Neural cell (in vitro differentiated cells): ENCODE results near the gene IAPP. TPM values are rescaled to one million over a fixed set of nuclear protein-coding genes. Genes with fewer than 3 reads are reported as not detected.

Experiments
- H2AFZ ChIP-seq: fragments of 200-600, 300-800 bp; sonication (generic), shearing (Covaris generic); 2 replicates; pipeline ENCODE4 v1.6.0; 2014; ENCODE audit warnings: low read depth, mild to moderate bottlenecking, antibody characterized with exemption, low read length, moderate library complexity
- H3F3A ChIP-seq: fragments of 200-600 bp; shearing (Covaris generic); 2 replicates; pipeline ENCODE4 v1.6.1; 2016; ENCODE audit warnings: mild to moderate bottlenecking, moderate library complexity, mixed read lengths, antibody characterized with exemption, low read length; ENCODE audit not compliant: insufficient read depth, poor library complexity, severe bottlenecking
- H3K27ac ChIP-seq: fragments of 200-600, 300-800 bp; sonication (generic), shearing (Covaris generic); 2 replicates; pipeline ENCODE4 v1.5.1; 2014; ENCODE audit warnings: mild to moderate bottlenecking, low read length, moderate library complexity
- H3K27me3 ChIP-seq: fragments of 300-800, 200-600 bp; sonication (generic), shearing (Covaris generic); 2 replicates; pipeline ENCODE4 v1.6.0; 2014; ENCODE audit warnings: mild to moderate bottlenecking, low read depth, low read length, moderate library complexity; ENCODE audit not compliant: insufficient read depth
- H3K36me3 ChIP-seq: fragments of 300-800, 200-600 bp; sonication (generic), shearing (Covaris generic); 2 replicates; pipeline ENCODE4 v1.5.1; 2014; ENCODE audit warnings: mild to moderate bottlenecking, antibody characterized with exemption, low read length, moderate library complexity; ENCODE audit not compliant: insufficient read depth
- H3K4me2 ChIP-seq: fragments of 300-800, 200-600 bp; sonication (generic), shearing (Covaris generic); 2 replicates; pipeline ENCODE4 v1.6.0; 2014; ENCODE audit warnings: mild to moderate bottlenecking, low read length
- H3K4me3 ChIP-seq: fragments of 300-800, 200-600 bp; sonication (generic), shearing (Covaris generic); 2 replicates; pipeline ENCODE4 v1.5.1; 2014; ENCODE audit warnings: mild to moderate bottlenecking, low read length, moderate library complexity
- H3K79me2 ChIP-seq: fragments of 200-600 bp; shearing (Covaris generic); replicated peaks from 2 replicates; pipeline ENCODE4 v1.6.0; 2014; ENCODE audit warnings: mild to moderate bottlenecking, low read length, moderate library complexity; ENCODE audit not compliant: insufficient read depth
- H3K9ac ChIP-seq: fragments of 300-800, 200-600 bp; sonication (generic), shearing (Covaris generic); 2 replicates; pipeline ENCODE4 v1.6.1; 2016; ENCODE audit warnings: mild to moderate bottlenecking, low read length, mixed read lengths
- H3K9me2 ChIP-seq: fragments of 200-600 bp; shearing (Covaris generic); 2 replicates; pipeline ENCODE4 v1.6.1; 2016; ENCODE audit warnings: mild to moderate bottlenecking, low read length, mixed read lengths; ENCODE audit not compliant: insufficient read depth
- H3K9me3 ChIP-seq: fragments of 200-600, 300-800 bp; sonication (generic), shearing (Covaris generic); 2 replicates; pipeline ENCODE4 v1.6.1; 2016; ENCODE audit warnings: mild to moderate bottlenecking, mixed run types, low read length, moderate library complexity, mixed read lengths
- H4K20me1 ChIP-seq: fragments of 200-600 bp; shearing (Covaris generic); 2 replicates; pipeline ENCODE4 v1.6.1; 2016; ENCODE audit warnings: mild to moderate bottlenecking, mixed run types; ENCODE audit not compliant: insufficient read depth
- EP300 ChIP-seq: fragments of 450-650 bp; conservative IDR thresholded peaks from 2 replicates; pipeline ENCODE4 v1.6.1; 2014; ENCODE audit warnings: antibody characterized with exemption, mild to moderate bottlenecking, moderate library complexity; ENCODE audit not compliant: poor library complexity, severe bottlenecking
- EZH2 ChIP-seq: fragments of 200-600, 300-800 bp; shearing (Covaris generic), sonication (generic); IDR thresholded peaks from 2 replicates; pipeline ENCODE4 v1.6.1; 2014; ENCODE audit warnings: antibody characterized with exemption, low read length, borderline replicate concordance, mild to moderate bottlenecking; ENCODE audit not compliant: insufficient read depth, poor library complexity, severe bottlenecking
- MXI1 ChIP-seq: fragments of 450-650 bp; conservative IDR thresholded peaks from 2 replicates; pipeline ENCODE4 v1.6.1; 2014; ENCODE audit warnings: antibody characterized with exemption, mild to moderate bottlenecking; ENCODE audit not compliant: poor library complexity, severe bottlenecking
- POLR2AphosphoS5 ChIP-seq: IDR thresholded peaks from 2 replicates; pipeline ENCODE4 v1.6.1; 2012
- RAD21 ChIP-seq: fragments of 450-650 bp; conservative IDR thresholded peaks from 2 replicates; pipeline ENCODE4 v1.6.1; 2014; ENCODE audit warnings: antibody characterized with exemption, mild to moderate bottlenecking, moderate library complexity
- SMC3 ChIP-seq: fragments of 450-650 bp; conservative IDR thresholded peaks from 2 replicates; pipeline ENCODE4 v1.6.1; 2014; ENCODE audit warnings: antibody characterized with exemption, mild to moderate bottlenecking, moderate library complexity; ENCODE audit not compliant: poor library complexity
- TAF1 ChIP-seq: IDR thresholded peaks from 2 replicates; pipeline ENCODE4 v1.6.1; 2012; ENCODE audit warnings: low read depth
- polyA plus RNA-seq: library from polyadenylated mRNA; depleted of rRNA; stranded (reverse); fragments of >200 nt; gene quantifications from 2 replicates; pipeline ENCODE4 v1.2.3, GENCODE V29; 2014
- TF ChIP-seq, protein P1 (sequence below): IDR thresholded peaks from 2 replicates; pipeline ENCODE4 v1.6.1; 2012; ENCODE audit warnings: borderline replicate concordance
- TF ChIP-seq, protein P2 (sequence below): fragments of 450-650 bp; IDR thresholded peaks from 2 replicates; pipeline ENCODE4 v1.5.1; 2014; ENCODE audit warnings: antibody characterized with exemption, mild to moderate bottlenecking, moderate library complexity; ENCODE audit not compliant: poor library complexity, severe bottlenecking

Gene IAPP
- polyA plus RNA-seq, 1 donor from 2014 or later, result not detected

DNA sequence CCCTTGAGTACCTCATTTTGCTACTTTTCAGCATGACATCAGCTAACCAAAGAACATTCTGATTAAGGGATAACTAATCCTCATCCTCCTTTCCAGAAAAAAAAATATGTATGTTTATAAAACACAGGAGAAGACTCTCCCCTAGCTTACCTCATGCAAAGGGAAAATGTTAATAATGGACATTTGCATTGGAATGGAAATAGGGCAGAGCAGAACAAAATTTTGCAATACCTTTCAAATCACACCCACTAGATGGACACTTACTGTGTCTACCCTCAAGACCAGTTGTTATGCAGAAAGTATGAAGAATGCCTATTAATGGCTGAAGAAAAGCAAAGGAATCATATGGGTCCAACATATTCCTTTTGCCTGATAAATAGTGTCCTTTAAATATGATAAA, 29.1 kb upstream of the IAPP start:
- Histone ChIP-seq H4K20me1 (no peaks in the 10 kb centered on the region), H3K27ac (no peak overlapping the region), H3K9ac (no peak overlapping the region), H3K4me3 (no peak overlapping the region), H3K79me2 (no peaks in the 10 kb centered on the region), H3F3A (no peaks in the 10 kb centered on the region), H3K36me3 (no peaks in the 10 kb centered on the region), H2AFZ (no peak overlapping the region), H3K4me2 (no peak overlapping the region), H3K27me3 (no peaks in the 10 kb centered on the region), H3K9me2 (no peaks in the 10 kb centered on the region), H3K9me3 (no peaks in the 10 kb centered on the region)
- TF ChIP-seq TAF1 (no peak), EZH2 (no peak)

DNA sequence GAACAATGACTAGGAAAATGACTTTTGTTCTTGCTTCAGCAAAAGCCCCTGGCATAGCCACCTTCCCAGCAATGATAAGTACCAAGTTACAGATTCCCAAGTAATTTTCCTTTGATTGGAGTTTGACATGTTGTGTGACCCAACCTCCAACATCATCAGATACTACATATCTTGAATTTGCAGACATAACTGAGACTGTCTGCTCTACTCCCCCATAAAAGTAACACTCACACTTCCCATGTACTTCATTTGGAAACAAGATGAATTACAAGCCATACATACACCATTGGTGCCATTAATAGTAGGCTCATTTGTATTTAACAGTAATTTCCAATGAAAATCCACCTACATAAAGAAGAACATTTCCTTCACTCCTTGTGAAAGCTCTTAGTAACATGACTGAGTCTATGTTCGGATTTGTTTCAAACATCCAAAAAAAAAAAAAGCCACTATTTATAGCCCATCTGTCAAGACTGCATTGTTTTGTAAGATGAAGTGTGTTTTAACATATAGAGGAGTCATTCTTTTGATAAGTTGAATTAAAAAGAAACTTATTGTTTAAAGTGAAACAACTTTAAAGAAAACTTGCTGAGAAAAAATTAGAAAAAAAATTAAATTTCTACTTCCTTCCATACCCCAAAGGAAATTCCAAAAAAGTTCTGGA, 26.0 kb upstream of the IAPP start:
- H3K4me3 ChIP-seq, result no peak overlapping the region
- no peak overlapping the region for H3K4me2 ChIP-seq
- H3K27me3 ChIP-seq, result no peaks in the 10 kb centered on the region
- H4K20me1 ChIP-seq, result no peaks in the 10 kb centered on the region
- H3K9me3 ChIP-seq, result no peaks in the 10 kb centered on the region
- no peaks in the 10 kb centered on the region for H3K9me2 ChIP-seq
- no peak overlapping the region for H3K9ac ChIP-seq
- H3F3A ChIP-seq, result no peaks in the 10 kb centered on the region
- TF ChIP-seq POLR2AphosphoS5, result no peak
- TF ChIP-seq TAF1, result no peak
- no peak for TF ChIP-seq MXI1
- no peak for TF ChIP-seq SMC3
- TF ChIP-seq, protein P1, sequence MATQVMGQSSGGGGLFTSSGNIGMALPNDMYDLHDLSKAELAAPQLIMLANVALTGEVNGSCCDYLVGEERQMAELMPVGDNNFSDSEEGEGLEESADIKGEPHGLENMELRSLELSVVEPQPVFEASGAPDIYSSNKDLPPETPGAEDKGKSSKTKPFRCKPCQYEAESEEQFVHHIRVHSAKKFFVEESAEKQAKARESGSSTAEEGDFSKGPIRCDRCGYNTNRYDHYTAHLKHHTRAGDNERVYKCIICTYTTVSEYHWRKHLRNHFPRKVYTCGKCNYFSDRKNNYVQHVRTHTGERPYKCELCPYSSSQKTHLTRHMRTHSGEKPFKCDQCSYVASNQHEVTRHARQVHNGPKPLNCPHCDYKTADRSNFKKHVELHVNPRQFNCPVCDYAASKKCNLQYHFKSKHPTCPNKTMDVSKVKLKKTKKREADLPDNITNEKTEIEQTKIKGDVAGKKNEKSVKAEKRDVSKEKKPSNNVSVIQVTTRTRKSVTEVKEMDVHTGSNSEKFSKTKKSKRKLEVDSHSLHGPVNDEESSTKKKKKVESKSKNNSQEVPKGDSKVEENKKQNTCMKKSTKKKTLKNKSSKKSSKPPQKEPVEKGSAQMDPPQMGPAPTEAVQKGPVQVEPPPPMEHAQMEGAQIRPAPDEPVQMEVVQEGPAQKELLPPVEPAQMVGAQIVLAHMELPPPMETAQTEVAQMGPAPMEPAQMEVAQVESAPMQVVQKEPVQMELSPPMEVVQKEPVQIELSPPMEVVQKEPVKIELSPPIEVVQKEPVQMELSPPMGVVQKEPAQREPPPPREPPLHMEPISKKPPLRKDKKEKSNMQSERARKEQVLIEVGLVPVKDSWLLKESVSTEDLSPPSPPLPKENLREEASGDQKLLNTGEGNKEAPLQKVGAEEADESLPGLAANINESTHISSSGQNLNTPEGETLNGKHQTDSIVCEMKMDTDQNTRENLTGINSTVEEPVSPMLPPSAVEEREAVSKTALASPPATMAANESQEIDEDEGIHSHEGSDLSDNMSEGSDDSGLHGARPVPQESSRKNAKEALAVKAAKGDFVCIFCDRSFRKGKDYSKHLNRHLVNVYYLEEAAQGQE, result no peak
- no peak for TF ChIP-seq EP300
- H3K27ac ChIP-seq, result no peak overlapping the region
- no peak overlapping the region for H2AFZ ChIP-seq
- H3K79me2 ChIP-seq, result no peaks in the 10 kb centered on the region
- H3K36me3 ChIP-seq, result no peaks in the 10 kb centered on the region

DNA sequence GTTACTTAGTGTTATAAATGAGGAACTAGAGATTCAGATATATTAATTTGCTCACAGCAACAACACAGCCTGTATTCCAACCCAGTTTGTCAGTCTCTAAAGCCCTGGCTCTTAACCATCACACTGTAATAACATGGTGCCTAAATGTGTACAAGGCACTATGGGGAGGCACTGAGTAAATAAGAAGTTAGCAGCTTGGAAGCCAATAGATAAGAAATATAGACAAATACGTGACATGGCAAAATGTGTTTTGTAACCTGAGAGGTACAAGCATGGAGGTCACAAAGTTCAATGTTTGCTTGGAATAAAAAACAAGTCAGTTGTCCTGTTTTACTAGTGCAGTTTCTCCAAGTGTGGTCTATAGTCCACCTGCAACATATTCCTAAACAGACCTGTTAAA, 21.7 kb upstream of the IAPP start:
- Histone ChIP-seq H2AFZ (no peak overlapping the region), H3K27me3 (no peaks in the 10 kb centered on the region), H3F3A (no peaks in the 10 kb centered on the region), H3K4me3 (no peak overlapping the region), H3K9me3 (no peaks in the 10 kb centered on the region), H3K9me2 (no peaks in the 10 kb centered on the region), H3K4me2 (no peak overlapping the region), H3K9ac (no peak overlapping the region), H3K27ac (no peak overlapping the region), H3K79me2 (no peaks in the 10 kb centered on the region), H4K20me1 (no peaks in the 10 kb centered on the region), H3K36me3 (no peaks in the 10 kb centered on the region)
- TF ChIP-seq, protein P2, sequence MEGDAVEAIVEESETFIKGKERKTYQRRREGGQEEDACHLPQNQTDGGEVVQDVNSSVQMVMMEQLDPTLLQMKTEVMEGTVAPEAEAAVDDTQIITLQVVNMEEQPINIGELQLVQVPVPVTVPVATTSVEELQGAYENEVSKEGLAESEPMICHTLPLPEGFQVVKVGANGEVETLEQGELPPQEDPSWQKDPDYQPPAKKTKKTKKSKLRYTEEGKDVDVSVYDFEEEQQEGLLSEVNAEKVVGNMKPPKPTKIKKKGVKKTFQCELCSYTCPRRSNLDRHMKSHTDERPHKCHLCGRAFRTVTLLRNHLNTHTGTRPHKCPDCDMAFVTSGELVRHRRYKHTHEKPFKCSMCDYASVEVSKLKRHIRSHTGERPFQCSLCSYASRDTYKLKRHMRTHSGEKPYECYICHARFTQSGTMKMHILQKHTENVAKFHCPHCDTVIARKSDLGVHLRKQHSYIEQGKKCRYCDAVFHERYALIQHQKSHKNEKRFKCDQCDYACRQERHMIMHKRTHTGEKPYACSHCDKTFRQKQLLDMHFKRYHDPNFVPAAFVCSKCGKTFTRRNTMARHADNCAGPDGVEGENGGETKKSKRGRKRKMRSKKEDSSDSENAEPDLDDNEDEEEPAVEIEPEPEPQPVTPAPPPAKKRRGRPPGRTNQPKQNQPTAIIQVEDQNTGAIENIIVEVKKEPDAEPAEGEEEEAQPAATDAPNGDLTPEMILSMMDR, result no peak
- TF ChIP-seq MXI1 (no peak), EZH2 (no peak), SMC3 (no peak), EP300 (no peak), TAF1 (no peak), RAD21 (no peak), POLR2AphosphoS5 (no peak)
- TF ChIP-seq, protein P1, result no peak
